HG03066 (cell line): ENCODE results near the gene BLOC1S5.

ENCODE experiments used
- ATAC-seq: cut with Tn5 transposase; IDR thresholded peaks from one replicate; pipeline ENCODE4 v1.9.1; 2021; ENCODE audit warnings: low read depth; ENCODE audit not compliant: unreplicated experiment

The BLOC1S5 gene

GRCh38 chr6:8082954-8083858 is 19.0 kb upstream of the BLOC1S5 start:
- ATAC-seq: no peak

- no peak for ATAC-seq
These were observed 18.4 kb upstream of the BLOC1S5 start for GRCh38 chr6:8082572-8082953.

GRCh38 chr6:8080362-8081151 is 16.4 kb upstream of the BLOC1S5 start:
- no peak for ATAC-seq

DNA sequence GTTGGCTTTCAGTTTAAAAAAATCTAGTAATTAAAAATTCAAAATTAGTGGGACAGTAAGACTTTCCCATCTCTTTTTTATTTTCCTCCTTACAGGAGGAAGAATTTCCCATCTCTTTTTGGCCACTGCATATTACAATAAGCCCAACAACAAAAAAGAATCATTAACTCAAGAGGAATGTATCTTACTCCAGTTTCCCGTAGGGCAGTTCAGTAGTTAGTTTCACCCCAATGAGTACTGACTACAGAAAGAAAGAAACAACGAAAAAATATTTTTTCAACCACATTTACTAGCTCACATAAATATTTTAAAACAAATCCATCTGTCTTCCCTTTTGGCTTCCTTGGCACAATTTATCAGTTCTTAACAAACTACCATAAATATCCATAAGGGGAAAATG is 14.9 kb upstream of the BLOC1S5 start:
- ATAC-seq: no peak

- ATAC-seq: no peak
These were observed 13.8 kb upstream of the BLOC1S5 start for GRCh38 chr6:8077991-8078390.

DNA sequence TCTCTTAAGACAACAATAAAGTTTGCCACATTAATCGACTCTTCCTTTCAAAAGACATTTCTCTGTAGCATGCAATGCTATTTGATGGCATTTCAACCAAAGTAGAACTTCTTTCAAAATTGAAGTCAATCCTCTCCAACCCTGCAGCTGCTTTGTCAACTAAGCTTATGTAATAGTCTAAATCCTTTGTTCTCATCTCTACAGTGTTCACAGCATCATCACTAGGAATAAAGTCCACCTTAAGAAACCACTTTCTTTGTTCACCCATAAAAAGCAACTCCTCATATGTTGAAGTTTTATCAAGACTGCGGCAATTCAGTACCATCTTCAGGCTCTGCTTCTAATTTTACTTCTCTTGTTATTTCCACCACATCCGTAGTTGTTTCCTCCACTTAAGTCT is 11.5 kb upstream of the BLOC1S5 start:
- ATAC-seq: no peak

GRCh38 chr6:8075185-8075584 is 11.0 kb upstream of the BLOC1S5 start:
- ATAC-seq: no peak

DNA sequence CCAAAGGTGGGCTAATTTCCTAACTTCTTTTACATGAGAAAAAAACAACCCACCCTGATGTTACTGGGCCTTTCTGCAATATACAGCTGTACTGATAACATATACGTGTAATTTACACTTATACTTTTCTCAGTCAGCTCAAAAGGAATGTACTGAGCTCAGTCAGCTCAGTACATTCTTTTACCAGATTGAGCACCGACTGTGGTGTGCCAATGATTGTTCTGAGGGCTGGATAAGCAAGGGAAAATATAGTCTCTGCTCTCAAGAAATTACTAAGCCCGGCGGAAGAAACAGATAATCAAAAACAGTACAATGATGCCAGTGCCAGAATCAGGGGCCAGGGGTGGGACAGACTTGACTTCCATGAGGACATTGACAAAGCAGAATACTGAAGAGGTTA is 10.0 kb upstream of the BLOC1S5 start:
- ATAC-seq: no peak

DNA sequence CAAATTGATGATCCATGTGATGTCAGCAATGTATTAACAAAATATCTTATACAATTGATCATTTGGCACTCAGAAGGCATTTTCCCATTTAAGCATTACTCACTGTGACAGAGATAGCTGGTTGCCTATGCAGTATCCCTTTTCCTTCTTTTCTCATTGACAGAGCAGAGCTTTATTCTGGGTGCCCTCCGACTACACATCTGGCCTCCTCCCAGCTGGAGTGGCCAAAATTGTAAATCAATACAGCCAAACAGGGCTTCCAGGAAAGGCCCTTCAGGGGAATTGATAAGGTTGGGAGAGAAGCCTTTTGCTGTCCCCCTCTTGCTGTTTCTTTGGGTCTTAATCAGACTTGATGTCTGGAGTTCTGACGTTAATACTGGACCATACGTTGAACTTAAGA is 9.6 kb upstream of the BLOC1S5 start:
- no peak for ATAC-seq

DNA sequence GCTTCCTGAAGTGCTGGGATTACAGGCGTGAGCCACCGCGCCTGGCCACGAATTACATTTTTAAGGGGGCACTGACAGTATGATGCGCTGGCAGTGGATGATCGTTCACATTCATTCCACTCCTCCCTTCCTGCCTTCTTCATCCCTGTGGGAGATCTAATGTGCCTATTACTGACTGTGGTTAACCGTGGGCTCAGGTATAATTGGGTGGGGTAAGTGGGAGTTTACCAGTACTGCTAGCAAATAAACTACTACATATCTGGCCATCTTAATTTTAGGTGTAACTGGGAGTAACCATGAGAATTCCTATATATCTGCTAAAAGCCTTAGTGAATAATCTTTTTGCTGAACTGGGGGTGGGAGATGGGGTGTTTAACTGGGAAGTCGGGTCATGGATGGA is 6.5 kb upstream of the BLOC1S5 start:
- no peak for ATAC-seq

DNA sequence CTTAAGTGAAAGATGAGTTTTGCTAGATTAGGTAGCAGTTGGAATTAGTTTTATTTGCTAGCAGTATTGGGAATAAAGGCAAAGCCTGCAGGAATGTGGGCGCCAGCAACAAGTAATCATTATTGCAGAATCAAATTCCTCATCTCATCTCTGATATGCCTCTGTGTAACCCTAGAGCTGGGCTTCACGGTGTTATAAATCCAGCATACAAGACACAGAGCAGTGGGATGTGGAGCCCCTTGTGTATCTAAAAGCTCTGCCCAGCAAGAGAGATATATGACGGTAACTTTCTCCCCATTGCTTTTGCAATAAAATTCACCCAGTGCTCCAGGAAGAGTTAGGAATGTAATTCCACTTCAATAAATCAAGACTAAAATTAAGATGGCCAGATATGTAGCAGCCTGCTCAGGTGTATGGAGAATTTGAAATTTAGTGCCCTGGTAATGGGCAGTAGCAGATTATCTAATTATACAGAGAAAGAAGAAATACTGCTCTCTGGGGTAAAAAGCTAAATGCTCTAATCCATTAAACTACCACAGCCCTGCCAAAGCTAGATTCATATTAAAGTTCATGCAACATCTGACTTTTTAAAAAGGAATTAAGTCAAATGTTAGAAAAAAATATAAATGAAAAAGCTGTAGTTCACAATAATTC is 5.6 kb upstream of the BLOC1S5 start:
- ATAC-seq: no peak

GRCh38 chr6:8069151-8069550 is 5.0 kb upstream of the BLOC1S5 start:
- ATAC-seq: no peak

GRCh38 chr6:8066108-8066507 is 1.9 kb upstream of the BLOC1S5 start:
- no peak for ATAC-seq

GRCh38 chr6:8065519-8065911 is 1.3 kb upstream of the BLOC1S5 start:
- ATAC-seq: peak; percentile 33

DNA sequence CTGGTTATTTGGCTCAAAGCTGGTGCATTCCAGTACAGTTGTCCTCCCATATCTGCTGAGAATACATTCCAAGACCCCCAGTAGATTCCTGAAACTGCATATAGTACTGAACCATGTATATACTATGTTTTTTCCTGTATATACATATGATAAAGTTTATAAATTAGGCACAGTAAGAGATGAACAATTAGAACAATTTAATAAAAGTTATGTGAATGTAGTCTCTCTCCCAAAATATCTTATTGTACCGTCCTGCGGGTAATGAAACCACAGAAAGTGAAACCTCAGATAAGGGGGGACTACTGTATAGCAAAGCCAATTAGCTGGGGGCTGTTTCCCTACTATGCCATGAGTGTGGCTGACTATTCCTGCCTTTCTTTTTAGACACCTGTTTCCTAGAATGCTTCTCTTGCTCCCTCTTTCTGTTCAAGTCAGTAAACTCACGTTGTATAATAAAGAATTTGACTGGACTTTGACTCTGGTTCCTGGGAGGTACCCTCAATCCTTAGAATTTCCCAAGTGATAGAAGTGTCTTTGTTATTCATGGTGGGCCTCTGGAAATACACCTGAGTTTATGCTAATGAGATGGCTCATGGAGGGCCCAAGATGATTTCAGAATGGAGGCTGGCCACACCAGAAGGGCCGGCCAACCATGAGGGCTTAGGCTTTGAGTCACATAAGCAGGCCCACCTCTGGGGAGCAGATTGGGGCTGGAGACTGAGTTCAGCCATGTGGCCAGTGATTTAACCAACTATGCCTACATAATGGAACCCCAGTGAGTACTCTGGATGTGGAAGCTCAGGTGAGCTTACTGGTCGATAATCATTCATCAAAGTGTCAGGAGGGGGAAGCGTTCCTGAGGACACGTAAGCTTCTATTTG is 689 bp upstream of the BLOC1S5 start:
- ATAC-seq: no peak

- no peak for ATAC-seq
These were observed 2.5 kb downstream of the BLOC1S5 start for GRCh38 chr6:8061736-8062135.

DNA sequence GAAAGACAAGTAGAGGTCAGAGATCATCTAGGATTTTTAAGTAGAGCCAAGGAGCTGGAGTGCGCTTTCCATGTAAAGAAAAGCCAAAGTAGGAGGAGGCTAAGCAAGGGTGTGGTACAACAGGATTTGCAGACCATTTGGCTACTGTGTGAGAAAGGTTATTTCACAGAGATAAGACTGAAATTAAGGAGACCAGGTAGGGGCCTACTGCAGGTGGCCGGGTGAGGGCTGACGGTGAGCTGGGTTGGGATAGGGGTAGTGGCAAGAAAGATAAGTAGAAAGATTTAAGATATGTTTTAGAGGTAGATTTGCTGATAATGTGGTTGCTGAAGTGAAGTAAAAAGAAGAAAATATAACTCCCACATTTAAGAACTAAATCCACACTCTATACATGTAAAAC is 3.8 kb downstream of the BLOC1S5 start:
- no peak for ATAC-seq

- no peak for ATAC-seq
These were observed 5.1 kb downstream of the BLOC1S5 start for GRCh38 chr6:8059129-8059528.

DNA sequence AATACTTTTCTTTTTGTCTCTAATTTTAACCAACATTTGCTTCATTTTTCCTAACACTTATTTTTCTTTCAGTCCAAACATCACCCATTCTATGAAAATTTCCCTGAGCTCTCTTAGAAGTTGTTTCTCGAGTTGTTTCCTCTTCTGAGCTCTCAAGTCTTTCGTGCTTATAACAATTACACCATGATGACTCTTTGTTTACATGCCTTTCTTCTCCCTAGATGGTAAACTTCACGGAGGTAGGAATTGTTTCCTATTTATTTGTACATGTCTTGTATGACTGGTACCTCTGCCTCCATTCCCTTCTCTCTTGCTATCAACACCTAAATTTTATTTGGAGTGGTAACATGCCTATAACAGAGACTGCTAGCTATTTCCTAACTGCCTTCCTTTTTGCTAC is 6.4 kb downstream of the BLOC1S5 start:
- no peak for ATAC-seq

GRCh38 chr6:8057263-8057662 is 6.9 kb downstream of the BLOC1S5 start:
- ATAC-seq: no peak
